Measurements from ENCODE around the gene MAVS. TPM values are rescaled to one million over a fixed set of nuclear protein-coding genes. Genes with fewer than 3 reads are reported as not detected.
A peak's percentile ranks its signal among the peaks of the same experiment; 100 is the strongest.

MAVS gene
- total and polyA plus RNA-seq, 9 of the 15 experiments (the other 6 are each of a cell fraction or from before 2014, with no cell fraction given): 1.6 to 22.0 (median 11.3) TPM

GRCh38 chr20:3812975-3813847, 33.4 kb upstream of the MAVS start:
- no peak for ATAC-seq
- Histone ChIP-seq H3K27ac (ENCODE audit: extremely low read depth, low read depth, low read length) (no peak overlapping the region), H2AFZ (ENCODE audit: low read depth, low read length) (no peak overlapping the region), H3K9ac (ENCODE audit: insufficient read depth in 1 of 2, low read depth in 2 of 2, low read length in 2 of 2) (no peak overlapping the region), H3K79me2 (ENCODE audit: control insufficient read depth, insufficient read depth, low read length) (no peaks in the 10 kb centered on the region), H3K4me1 (replicated peaks in 1 of 2; ENCODE audit: control insufficient read depth in 2 of 2, insufficient read depth in 2 of 2, low read length in 2 of 2) (peaks cover 10 to 14% of the 10 kb centered on the region in 2 experiments), H3K36me3 (ENCODE audit: control insufficient read depth, insufficient read depth, low read length) (no peaks in the 10 kb centered on the region), H4K20me1 (replicated peaks; ENCODE audit: control insufficient read depth, insufficient read depth, low read length) (no peaks in the 10 kb centered on the region), H3K27me3 (ENCODE audit: control insufficient read depth in 2 of 2, insufficient read depth in 2 of 2, low read length in 2 of 2) (no peaks in the 10 kb centered on the region), H3K4me2 (ENCODE audit: insufficient read depth, low read length) (no peak overlapping the region), H3K9me1 (ENCODE audit: control insufficient read depth, insufficient read depth, low read length) (no peaks in the 10 kb centered on the region), H3K4me3 (no peak overlapping the region), H3K9me3 (replicated peaks; ENCODE audit: control insufficient read depth, insufficient read depth, low read depth, low read length) (no peaks in the 10 kb centered on the region)
- no TSS peak for BruUV-seq (replicated peaks)
- POLR2A ChIA-PET: interaction anchor here (0.5 to 0.6 kb wide), 3 partner anchors 8 to 77 kb away, joined by 3 read pairs; no protein-coding TSS in a partner anchor
- DNase-seq (ENCODE audit: extremely low read depth in 1 of 4, low spot score in 3 of 4): no peak
- intact Hi-C loops (cut with micrococcal nuclease) (no loop called here), in situ Hi-C loops (cut with MboI) (no loop called here)
- CTCF ChIA-PET (ENCODE audit: low intra/inter-chr PET ratio): no interaction called here
- TF ChIP-seq ZKSCAN3 (CRISPR knock-in tag; IDR thresholded peaks at IDR 0.05): no peak
- TF ChIP-seq SRF (CRISPR knock-in tag; IDR thresholded peaks at IDR 0.05): peak in 1 of 2 experiments; percentile 84; a peak in 1 of 4 replicates
- TF ChIP-seq ZNF121 (CRISPR knock-in tag; conservative IDR thresholded peaks at IDR 0.05): peak; percentile 73
- 47% methylated on average over 8 of the region's 8 CpGs for WGBS (ENCODE audit: insufficient coverage, low coverage, missing lambda C conversion rate)
- FAIRE-seq: no peak
